NT2/D1 (cell line): ENCODE measurements around the gene C6orf52.

Source experiments
- SUZ12 ChIP-seq: IDR thresholded peaks from 2 replicates; pipeline ENCODE4 v1.6.1; 2011; ENCODE audit not compliant: insufficient read length, insufficient read depth; ENCODE audit errors: extremely low read depth
- YY1 ChIP-seq: IDR thresholded peaks from 2 replicates; pipeline ENCODE4 v1.6.1; 2011; ENCODE audit not compliant: insufficient read length, insufficient read depth
- ZNF274 ChIP-seq: IDR thresholded peaks from 2 replicates; pipeline ENCODE4 v1.6.1; 2011; ENCODE audit warnings: mild to moderate bottlenecking, low read depth, low read length

DNA sequence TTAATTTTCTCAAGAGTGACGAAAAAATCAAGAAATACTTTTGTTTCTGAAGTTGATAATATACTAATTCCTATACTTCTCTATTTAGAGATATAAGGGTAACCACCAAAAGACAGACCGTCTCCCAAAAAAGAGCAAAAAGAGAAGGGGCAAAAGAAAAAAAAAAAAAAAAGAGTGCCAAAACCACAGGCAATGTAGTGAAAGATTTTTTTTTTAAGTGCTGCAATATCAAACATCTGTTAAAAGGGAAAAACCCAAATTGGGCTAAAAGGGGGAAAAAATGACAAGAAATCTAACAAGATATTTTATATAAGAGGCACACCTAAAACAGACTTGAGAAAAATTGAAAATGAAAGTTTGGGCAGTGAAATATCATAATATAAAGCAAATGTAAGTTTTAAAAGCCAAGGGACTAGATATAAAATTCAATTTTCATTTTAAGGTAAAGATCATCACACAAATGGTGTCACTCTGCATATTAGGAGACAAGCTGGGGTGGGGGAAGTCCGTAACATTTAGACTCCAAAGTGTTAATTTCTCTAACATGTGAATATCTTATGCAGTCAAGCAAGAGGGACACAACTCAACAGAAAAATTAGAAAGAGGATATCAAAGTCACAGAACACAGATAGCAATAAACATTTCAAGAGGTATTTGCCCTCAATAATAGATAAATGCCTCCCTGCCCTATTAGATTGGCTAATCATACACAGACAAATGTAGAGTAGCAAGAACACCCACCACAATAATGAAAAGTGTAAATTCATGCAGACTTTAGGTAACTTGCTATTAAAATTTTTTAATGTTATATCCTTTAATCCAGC lies 9.1 kb downstream of the C6orf52 start:
- TF ChIP-seq YY1: no peak
- no peak for TF ChIP-seq ZNF274
- TF ChIP-seq SUZ12: no peak
